ENCODE results near the gene PAQR7.

GRCh38 chr1:25898223-25899015 is 22.9 kb upstream of the PAQR7 start:
- TF ChIP-seq CTCF (conservative IDR thresholded peaks at IDR 0.05) (no peak), ZFX (IDR thresholded peaks at IDR 0.05) (no peak)
